ENCODE measurements around the gene MBD5. TPM values are rescaled to one million over a fixed set of nuclear protein-coding genes. Genes with fewer than 3 reads are reported as not detected.
A peak's percentile ranks its signal among the peaks of the same experiment; 100 is the strongest.

MBD5 gene
- total RNA-seq, 1 donor from 2014 or later, result 13.2 TPM

- no peak for DNase-seq (ENCODE audit: low read depth)
Measured at GRCh38 chr2:148218326-148219075, 197.6 kb downstream of the MBD5 start.

DNA sequence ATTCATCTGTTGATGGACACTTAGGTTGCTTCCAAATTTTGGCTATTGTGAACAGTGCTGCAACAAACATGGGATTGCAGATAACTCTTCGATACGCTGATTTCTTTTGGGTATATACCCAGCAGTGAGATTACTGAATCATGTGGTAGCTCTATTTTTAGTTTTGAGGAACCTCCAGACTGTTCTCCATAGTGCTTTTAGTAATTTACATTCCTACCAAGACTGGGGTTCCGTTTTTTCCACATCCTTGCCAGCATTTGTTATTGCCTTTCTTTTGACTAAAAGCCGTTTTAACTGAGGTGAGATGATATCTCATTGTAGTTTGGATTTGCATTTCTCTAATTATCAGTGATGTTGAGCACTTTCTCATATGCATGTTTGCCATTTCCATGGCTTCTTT is 200.3 kb downstream of the MBD5 start:
- no peak for DNase-seq (ENCODE audit: low read depth)

GRCh38 chr2:148221926-148222325 is 201.0 kb downstream of the MBD5 start:
- no peak for DNase-seq (ENCODE audit: low read depth)

DNA sequence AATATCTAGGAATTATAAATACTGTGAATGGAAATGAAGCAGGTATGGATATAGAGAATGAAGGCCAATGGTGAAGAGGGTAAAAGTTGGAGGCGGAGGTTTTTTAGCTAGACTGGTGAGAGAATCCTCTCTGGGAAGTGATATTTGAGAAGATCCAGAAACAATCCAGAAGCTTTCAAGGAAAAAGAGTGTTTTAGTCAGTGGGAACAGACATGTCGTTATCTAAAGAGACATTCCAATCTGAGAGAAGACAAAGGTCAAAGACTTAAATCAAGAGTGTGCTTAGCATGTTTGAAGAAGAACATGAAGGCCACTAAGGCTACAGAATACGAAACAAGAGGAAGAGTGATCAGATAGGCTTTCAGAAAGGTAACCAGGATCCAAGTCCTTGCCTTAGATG is 211.0 kb downstream of the MBD5 start:
- no peak for DNase-seq (ENCODE audit: low read depth)

DNA sequence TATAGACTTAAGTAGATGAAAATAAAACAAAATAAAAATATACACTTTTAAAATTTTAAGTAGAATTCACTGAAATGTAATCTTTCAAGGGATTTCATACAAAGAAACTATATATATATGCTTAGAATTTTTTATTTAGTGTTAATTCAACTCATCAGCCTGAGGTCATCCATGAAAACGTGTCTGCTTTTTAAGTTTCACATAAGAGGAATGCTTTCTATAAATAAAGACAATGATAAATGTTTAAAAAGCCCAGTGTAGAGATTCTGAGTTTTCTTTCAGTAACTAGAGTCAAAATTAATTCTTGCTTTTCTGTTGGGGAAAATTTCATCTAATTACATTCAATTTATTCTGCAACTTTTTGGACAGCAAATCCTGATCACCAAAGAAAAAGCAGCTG is 213.3 kb downstream of the MBD5 start:
- no peak for DNase-seq (ENCODE audit: low read depth)

- DNase-seq (ENCODE audit: low read depth), result no peak
Measured at GRCh38 chr2:148237911-148238310, 217.0 kb downstream of the MBD5 start.

DNA sequence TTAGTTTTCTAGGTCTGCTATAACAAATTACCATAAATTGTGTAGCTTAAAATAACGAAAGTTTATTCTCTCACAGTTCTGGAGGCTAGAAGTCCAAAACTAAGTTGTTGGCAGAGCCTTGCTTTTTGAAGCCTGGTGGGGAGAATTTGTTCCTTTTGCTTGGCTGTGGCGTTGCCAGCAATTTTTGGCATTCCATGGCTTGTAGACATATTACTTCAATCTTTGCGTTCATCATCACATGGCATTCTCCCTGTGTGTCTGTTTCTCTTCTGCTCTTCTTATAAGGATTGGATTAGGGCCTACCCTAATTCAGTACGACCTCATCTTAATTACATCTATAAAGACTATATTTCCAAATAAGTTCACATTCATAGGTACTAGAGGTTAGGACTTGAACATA is 217.7 kb downstream of the MBD5 start:
- DNase-seq (ENCODE audit: low read depth), result no peak

GRCh38 chr2:148240838-148241237 is 219.9 kb downstream of the MBD5 start:
- DNase-seq (ENCODE audit: low read depth), result no peak

GRCh38 chr2:148244593-148245292 is 223.9 kb downstream of the MBD5 start:
- DNase-seq (ENCODE audit: low read depth), result peak; percentile 17

- no peak for DNase-seq (ENCODE audit: low read depth)
Measured at GRCh38 chr2:148251993-148252392, 231.1 kb downstream of the MBD5 start.

- no peak for DNase-seq (ENCODE audit: low read depth)
Measured at GRCh38 chr2:148252646-148253045, 231.8 kb downstream of the MBD5 start.

DNA sequence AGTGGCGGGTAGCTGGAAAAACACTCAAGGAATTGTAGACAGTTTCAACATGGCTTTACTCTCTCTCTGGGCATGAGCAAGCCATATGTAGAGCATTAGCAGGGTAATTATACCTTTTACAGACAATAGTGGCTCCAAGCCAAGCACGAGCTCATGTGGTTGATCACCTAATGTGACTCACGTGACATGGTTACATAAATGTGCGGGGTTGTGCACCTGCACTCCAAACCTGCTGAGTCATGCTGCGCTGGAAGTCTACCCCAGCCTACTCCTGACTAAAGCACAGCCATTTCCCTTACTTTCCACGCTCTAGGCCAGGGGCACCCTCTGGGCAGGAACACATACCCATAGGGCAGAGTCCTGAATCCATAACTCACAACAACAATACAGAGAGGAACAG is 232.8 kb downstream of the MBD5 start:
- no peak for DNase-seq (ENCODE audit: low read depth)

- peak; percentile 81 for DNase-seq (ENCODE audit: low read depth)
Measured at GRCh38 chr2:148255929-148256328, 235.0 kb downstream of the MBD5 start.

- DNase-seq (ENCODE audit: low read depth), result peak; percentile 51
Measured at GRCh38 chr2:148257276-148257675, 236.4 kb downstream of the MBD5 start.

DNA sequence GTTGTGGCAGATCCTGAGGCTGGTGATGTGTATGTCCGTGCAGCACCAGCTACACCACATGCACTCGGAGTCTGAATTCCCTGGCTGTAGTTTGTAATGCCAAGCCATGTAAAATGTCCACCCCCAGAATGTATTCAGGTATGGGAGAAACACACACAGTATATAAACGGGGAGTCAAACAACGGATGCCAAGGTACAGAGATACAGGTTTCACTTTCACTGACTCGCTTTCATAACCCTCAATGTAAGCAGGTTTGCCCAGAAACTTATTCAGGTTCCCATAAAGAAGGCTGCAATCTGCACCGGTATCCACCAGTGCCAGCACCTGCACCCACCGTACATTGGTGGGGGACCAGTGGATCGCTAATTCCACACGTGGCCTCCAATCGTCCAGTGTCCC is 237.2 kb downstream of the MBD5 start:
- no peak for DNase-seq (ENCODE audit: low read depth)

DNA sequence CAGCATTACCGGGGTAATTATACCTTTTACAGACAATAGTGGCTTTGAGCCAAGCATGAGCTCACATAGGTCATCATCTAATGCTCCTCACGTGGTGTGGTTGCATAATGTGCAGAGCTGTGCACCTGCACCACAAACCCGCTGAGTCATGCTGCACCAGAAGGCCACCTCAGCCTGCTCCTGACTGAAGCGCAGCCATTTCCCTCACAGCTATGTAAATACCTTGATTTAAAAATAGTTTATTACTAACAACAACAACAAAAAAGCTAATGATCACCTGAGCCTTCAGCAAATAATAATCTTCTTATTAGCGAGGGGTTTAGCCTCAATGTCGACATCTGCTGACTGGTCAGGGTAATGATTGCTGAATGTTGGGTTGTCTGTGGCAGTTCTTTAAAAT is 238.8 kb downstream of the MBD5 start:
- DNase-seq (ENCODE audit: low read depth), result no peak

DNA sequence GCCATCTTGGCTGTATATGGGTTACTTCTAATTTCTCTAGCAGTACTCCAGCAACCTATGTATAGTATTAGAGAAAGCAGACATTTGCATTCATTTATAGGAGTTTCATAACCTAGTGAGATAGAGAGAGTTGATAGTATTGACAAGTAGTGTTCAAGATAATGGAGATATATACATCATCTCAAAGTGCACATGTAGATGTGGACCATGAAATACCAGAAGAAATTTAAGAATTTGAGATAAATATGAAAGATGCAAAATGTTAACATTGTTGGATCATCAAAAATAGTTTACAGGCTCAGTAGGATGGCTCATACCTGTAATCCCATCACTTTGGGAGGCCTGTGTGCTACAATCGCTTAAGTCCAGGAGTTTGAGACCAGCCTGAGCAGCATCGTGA is 243.0 kb downstream of the MBD5 start:
- DNase-seq (ENCODE audit: low read depth), result no peak

DNA sequence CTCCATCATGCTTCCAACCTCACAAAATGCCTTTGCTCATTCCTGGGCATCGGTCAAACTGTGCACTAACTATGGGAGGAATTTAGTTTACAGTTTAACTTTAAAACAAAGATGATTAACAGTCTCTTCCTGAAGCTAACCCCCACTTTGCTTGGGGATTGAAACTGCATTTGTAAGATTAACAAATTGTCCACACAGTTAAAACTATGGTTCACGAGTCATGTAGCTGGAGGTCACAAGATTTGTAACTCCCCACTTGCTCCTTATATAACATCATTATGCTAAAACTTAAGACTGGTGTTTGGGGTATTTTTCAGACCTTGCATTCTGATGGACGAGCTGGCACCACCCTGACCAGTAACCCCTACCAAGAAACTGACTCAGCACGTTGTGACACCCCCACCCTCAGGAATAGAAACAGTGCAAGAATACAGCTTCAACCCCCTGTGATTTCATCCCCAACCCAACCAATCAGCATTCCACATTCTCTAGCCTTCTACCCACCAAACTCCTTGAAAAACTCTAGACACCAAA is 252.3 kb downstream of the MBD5 start:
- DNase-seq (ENCODE audit: low read depth), result no peak

- no peak for DNase-seq (ENCODE audit: low read depth)
Measured at GRCh38 chr2:148279216-148279615, 258.3 kb downstream of the MBD5 start.

- DNase-seq (ENCODE audit: low read depth), result no peak
Measured at GRCh38 chr2:148282201-148282600, 261.3 kb downstream of the MBD5 start.

DNA sequence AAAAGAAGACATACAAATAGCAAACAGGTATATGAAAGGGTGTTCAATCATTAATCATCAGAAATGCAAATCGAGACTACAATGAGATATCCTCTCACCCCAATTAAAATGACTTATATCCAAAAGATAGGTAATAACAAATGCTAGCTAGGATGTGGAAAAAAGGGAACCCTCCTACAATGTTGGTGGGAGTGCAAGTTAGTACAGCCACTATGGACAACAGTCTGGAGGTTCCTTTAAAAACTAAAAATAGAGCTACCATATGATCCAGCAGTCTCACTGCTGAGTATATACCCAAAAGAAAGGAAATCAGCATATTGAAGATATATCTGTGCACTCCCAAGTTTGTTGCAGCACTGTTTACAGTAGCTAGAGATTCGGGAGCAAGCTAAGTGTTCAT is 271.5 kb downstream of the MBD5 start:
- DNase-seq (ENCODE audit: low read depth), result no peak

GRCh38 chr2:148298196-148298595 is 277.3 kb downstream of the MBD5 start:
- DNase-seq (ENCODE audit: low read depth), result no peak

- no peak for DNase-seq (ENCODE audit: low read depth)
Measured at GRCh38 chr2:148299616-148300015, 278.7 kb downstream of the MBD5 start.
